Chondrocyte (in vitro differentiated cells): ENCODE results near the gene SCD. TPM values are rescaled to one million over a fixed set of nuclear protein-coding genes. Genes with fewer than 3 reads are reported as not detected.
A peak's percentile ranks its signal among the peaks of the same experiment; 100 is the strongest.

Experiments
- DNase-seq: peaks from one replicate; pipeline ENCODE4 v3.0.0; 2021; ENCODE audit warnings: mixed read lengths, low spot score
- H3K27ac Mint-ChIP-seq: one replicate; pipeline ENCODE4 v1.8.0; 2021; ENCODE audit warnings: mild to moderate bottlenecking, moderate library complexity, mixed read lengths; ENCODE audit not compliant: unreplicated experiment
- H3K27me3 Mint-ChIP-seq: 2 replicates; pipeline ENCODE4 v1.8.0; 2021; ENCODE audit warnings: low read depth, mixed read lengths
- H3K36me3 Mint-ChIP-seq: 2 replicates; pipeline ENCODE4 v1.8.0; 2021; ENCODE audit warnings: low read depth, mixed read lengths
- H3K4me1 Mint-ChIP-seq: 2 replicates; pipeline ENCODE4 v1.8.0; 2021; ENCODE audit warnings: low read depth, mild to moderate bottlenecking, mixed read lengths
- H3K4me3 Mint-ChIP-seq: one replicate; pipeline ENCODE4 v1.8.0; 2021; ENCODE audit warnings: mild to moderate bottlenecking, moderate library complexity, mixed read lengths; ENCODE audit not compliant: unreplicated experiment
- H3K9me3 Mint-ChIP-seq: 2 replicates; pipeline ENCODE4 v1.8.0; 2021; ENCODE audit warnings: low read depth, mixed read lengths
- total RNA-seq: library from RNA; stranded (reverse); gene quantifications from 3 replicates; pipeline ENCODE4 v1.2.1, GENCODE V29; 2021
- TF ChIP-seq, protein P1 (sequence below): fragments of 200-600 bp; sonication (generic); IDR thresholded peaks from 2 replicates; pipeline ENCODE4 v1.5.0; 2021; ENCODE audit warnings: antibody characterized with exemption, mild to moderate bottlenecking, moderate library complexity

The SCD gene
- total RNA-seq, 1 donor from 2014 or later: 74.1 TPM

DNA sequence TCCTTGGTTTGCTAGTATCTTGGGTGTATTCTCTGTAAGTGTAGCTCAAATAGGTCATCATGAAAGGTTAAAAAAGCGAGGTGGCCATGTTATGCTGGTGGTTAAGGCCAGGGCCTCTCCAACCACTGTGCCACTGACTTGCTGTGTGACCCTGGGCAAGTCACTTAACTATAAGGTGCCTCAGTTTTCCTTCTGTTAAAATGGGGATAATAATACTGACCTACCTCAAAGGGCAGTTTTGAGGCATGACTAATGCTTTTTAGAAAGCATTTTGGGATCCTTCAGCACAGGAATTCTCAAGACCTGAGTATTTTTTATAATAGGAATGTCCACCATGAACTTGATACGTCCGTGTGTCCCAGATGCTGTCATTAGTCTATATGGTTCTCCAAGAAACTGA lies 17.1 kb downstream of the SCD start:
- H3K27me3 Mint-ChIP-seq: no peaks in the 10 kb centered on the region
- H3K9me3 Mint-ChIP-seq: no peaks in the 10 kb centered on the region
- peaks cover 26% of the 10 kb centered on the region for H3K4me1 Mint-ChIP-seq
- no peak for DNase-seq
- H3K36me3 Mint-ChIP-seq: peaks cover 21% of the 10 kb centered on the region
- peak overlapping the region; percentile 52 for H3K27ac Mint-ChIP-seq
- TF ChIP-seq, protein P1, sequence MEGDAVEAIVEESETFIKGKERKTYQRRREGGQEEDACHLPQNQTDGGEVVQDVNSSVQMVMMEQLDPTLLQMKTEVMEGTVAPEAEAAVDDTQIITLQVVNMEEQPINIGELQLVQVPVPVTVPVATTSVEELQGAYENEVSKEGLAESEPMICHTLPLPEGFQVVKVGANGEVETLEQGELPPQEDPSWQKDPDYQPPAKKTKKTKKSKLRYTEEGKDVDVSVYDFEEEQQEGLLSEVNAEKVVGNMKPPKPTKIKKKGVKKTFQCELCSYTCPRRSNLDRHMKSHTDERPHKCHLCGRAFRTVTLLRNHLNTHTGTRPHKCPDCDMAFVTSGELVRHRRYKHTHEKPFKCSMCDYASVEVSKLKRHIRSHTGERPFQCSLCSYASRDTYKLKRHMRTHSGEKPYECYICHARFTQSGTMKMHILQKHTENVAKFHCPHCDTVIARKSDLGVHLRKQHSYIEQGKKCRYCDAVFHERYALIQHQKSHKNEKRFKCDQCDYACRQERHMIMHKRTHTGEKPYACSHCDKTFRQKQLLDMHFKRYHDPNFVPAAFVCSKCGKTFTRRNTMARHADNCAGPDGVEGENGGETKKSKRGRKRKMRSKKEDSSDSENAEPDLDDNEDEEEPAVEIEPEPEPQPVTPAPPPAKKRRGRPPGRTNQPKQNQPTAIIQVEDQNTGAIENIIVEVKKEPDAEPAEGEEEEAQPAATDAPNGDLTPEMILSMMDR: no peak
- no peak overlapping the region for H3K4me3 Mint-ChIP-seq

GRCh38 chr10:100364735-100365391 lies 17.8 kb downstream of the SCD start:
- Mint-ChIP-seq H3K27me3 (no peaks in the 10 kb centered on the region), H3K9me3 (no peaks in the 10 kb centered on the region), H3K4me1 (peaks cover 19% of the 10 kb centered on the region), H3K4me3 (no peak overlapping the region), H3K36me3 (peaks cover 15% of the 10 kb centered on the region), H3K27ac (peak overlapping the region; percentile 13)
- TF ChIP-seq, protein P1: no peak
- DNase-seq: no peak

DNA sequence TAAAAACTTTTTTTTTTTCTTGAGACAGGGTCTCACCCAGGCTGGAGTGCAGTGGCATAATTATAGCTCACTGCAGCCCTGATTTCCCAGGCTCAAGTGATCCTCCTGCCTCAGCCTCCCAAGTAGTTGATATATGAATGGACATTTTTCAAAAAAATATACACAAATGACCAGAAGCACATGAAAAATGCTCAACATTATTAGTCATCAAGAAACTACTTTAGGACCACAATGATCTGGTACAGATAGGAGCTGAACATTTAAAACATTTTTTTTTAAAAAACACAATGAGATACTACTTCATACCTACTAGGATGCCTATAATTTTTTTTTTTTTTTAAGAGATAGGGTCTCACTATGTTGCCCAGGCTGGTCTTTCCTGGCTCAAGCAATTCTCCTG lies 21.7 kb downstream of the SCD start:
- Mint-ChIP-seq H3K36me3 (no peaks in the 10 kb centered on the region), H3K27me3 (no peaks in the 10 kb centered on the region), H3K4me1 (peaks cover 24% of the 10 kb centered on the region), H3K4me3 (no peak overlapping the region), H3K27ac (no peak overlapping the region), H3K9me3 (no peaks in the 10 kb centered on the region)
- DNase-seq: no peak
- TF ChIP-seq, protein P1: no peak

- Mint-ChIP-seq H3K9me3 (no peaks in the 10 kb centered on the region), H3K4me1 (peaks cover 14% of the 10 kb centered on the region), H3K27ac (peak overlapping the region; percentile 94), H3K27me3 (no peaks in the 10 kb centered on the region), H3K4me3 (peak overlapping the region; percentile 29), H3K36me3 (no peaks in the 10 kb centered on the region)
- TF ChIP-seq, protein P1: no peak
- DNase-seq: no peak
Observed at GRCh38 chr10:100370714-100371481, 23.9 kb downstream of the SCD start.

DNA sequence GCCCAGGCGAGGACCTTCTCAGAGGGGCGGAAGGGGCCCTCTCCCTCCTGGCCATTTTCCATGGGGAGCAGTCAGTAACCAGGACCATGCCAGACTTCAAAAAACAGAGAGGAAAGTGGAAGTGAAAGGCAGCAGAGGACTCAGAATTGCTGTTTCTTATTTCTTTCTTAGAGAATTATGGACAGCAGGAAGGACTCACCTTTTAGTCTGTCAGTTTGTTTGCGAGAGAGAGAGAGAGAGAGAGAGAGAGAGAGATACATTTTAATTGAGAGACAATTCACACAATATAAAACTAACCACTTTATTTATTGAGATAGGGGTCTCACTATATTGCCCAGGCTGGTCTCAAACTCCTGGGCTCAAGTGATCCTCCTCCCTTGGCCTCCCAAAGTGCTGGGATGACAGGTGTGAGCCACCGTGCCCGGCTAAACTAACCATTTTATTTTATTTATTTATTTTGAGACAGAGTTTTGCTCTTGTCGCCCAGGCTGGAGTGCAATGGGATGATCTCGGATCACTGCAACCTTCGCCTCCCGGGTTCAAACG lies 24.5 kb downstream of the SCD start:
- H3K27ac Mint-ChIP-seq: peak overlapping the region; percentile 94
- no peaks in the 10 kb centered on the region for H3K9me3 Mint-ChIP-seq
- TF ChIP-seq, protein P1: no peak
- H3K27me3 Mint-ChIP-seq: no peaks in the 10 kb centered on the region
- no peak for DNase-seq
- H3K4me3 Mint-ChIP-seq: peak overlapping the region; percentile 29
- no peaks in the 10 kb centered on the region for H3K36me3 Mint-ChIP-seq
- H3K4me1 Mint-ChIP-seq: peaks cover 14% of the 10 kb centered on the region
